HG03469 (cell line): ENCODE results near the gene SEC24C.
"Not testable (repeated sequence)": the region's sequence is repeated elsewhere in the genome, so short reads cannot be mapped to it uniquely, and the experiment has no call there.

ENCODE experiments used
- ATAC-seq: cut with Tn5 transposase; IDR thresholded peaks from one replicate; pipeline ENCODE4 v1.9.1; 2021; ENCODE audit warnings: mild to moderate bottlenecking, moderate library complexity, moderate number of reproducible peaks; ENCODE audit not compliant: unreplicated experiment

The SEC24C gene

DNA sequence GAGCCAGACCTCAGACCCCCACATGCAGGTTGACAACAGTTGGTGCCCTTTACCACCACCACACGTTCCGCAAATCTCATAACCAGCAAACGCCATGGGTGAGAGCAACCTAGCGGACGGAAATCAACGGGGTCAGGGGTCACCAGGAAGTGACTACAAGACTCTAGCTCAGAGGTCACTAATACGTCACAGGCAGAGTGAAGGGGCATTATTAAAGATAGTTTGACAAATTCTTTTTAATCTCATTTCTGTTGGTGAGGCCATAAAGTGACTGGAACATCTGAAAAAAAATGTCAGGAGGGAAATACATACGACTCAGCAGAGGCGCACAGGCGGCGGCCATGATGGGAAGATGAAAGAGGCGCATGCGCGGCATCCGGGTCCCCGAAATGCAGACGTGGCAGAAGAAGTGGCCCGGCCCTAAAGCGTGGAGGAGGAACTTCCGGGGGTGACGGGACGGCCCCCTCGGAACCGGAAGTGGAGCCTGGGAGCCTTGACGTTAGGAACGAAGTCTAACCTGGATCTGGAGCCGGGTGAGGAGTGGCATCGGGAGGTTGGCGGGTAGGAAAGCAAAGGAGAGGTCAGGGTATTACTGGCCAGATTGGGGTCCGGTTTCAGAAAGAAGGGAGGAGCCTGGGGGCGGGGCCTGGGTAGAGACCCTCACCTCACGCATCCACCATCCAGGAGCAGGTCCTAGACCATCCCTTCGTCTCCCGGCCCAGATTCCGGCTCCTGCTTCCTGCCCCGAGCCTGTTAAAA lies at the start of gene SEC24C:
Gene SEC24C, plus strand, starts transcription at position 468 of the 759 bp plus-strand sequence. CDS start 2,461 bp downstream, outside the sequence.
- ATAC-seq, result peak; percentile 64

DNA sequence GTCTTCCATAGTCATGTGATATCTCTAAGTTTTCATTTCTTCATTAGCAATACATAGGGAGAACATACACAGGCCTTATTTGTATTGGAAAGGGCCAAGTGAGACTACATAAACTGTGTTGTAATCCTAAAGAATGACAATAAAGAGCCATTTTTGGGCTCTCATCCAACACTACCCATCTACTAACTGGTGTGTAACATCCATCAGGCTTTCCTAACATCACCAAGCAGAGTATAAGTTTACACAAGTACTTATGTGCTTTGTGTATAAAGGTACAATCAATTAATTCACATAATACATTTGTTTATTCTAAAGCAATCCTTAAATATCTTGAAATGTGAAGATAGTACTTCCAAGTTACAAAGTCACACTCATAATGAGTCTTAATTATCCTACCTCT lies 48.9 kb upstream of the SEC24C start:
- ATAC-seq, result not testable (repeated sequence)

GRCh38 chr10:73697675-73698159 lies 46.5 kb upstream of the SEC24C start, which contains the start of gene AGAP5:
Gene AGAP5 (minus strand): TSS chr10:73698109. CDS start chr10:73697755, 354 bp downstream.
- ATAC-seq, result not testable (repeated sequence)

GRCh38 chr10:73698819-73699218 lies 45.4 kb upstream of the SEC24C start:
- not testable (repeated sequence) for ATAC-seq

- ATAC-seq, result not testable (repeated sequence)
Observed at GRCh38 chr10:73703924-73704323, 40.2 kb upstream of the SEC24C start.

GRCh38 chr10:73705506-73706072 lies 38.6 kb upstream of the SEC24C start:
- ATAC-seq, result not testable (repeated sequence)

- ATAC-seq, result not testable (repeated sequence)
Observed at GRCh38 chr10:73706488-73706887, 37.7 kb upstream of the SEC24C start.

DNA sequence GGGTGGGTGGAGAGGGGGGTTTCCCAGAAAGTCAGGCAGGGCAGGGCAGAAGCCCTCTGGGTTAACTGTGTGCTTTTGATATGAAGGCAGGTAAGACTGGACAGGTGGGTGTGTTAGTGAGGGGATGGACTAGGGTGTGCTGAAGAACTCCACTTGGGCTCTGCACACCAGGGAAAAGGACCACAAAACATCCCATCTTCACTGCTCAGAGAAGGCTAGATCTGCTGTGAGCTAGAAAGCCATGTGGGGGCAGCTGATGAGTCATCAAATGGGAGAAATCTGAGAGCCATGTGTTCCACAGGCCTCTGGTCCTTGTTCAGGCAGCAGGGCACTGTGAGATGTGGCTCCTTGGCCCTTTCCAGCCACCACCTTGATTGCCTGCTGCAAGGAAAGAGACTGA lies 36.5 kb upstream of the SEC24C start:
- ATAC-seq, result not testable (repeated sequence)

- ATAC-seq, result not testable (repeated sequence)
Observed at GRCh38 chr10:73708122-73708521, 36.0 kb upstream of the SEC24C start.

DNA sequence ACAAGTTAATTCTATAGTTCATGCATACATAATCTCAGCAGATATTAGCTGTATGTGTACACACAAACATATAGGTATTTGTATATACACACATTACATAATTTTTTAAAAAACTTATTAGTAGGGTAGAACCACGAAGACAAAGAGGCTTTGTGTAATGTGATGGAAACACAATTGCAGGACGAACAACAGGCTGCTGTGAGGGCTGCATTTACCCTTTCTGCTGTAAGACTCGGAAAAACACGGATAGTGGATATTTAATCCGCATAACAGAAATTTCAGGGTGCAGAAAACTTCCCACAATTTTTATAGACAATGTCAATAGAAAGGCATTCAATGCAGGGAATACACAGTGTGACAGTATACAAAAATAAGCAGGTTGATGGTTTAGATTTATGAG lies 32.5 kb upstream of the SEC24C start:
- ATAC-seq, result not testable (repeated sequence)

- not testable (repeated sequence) for ATAC-seq
Observed at GRCh38 chr10:73713912-73714311, 30.3 kb upstream of the SEC24C start.

- ATAC-seq, result not testable (repeated sequence)
Observed at GRCh38 chr10:73714483-73714882, 29.7 kb upstream of the SEC24C start.

GRCh38 chr10:73715179-73716156 lies 28.7 kb upstream of the SEC24C start:
- not testable (repeated sequence) for ATAC-seq

- no peak for ATAC-seq
Observed at GRCh38 chr10:73716251-73716650, 27.9 kb upstream of the SEC24C start.

- no peak for ATAC-seq
Observed at GRCh38 chr10:73717556-73717955, 26.6 kb upstream of the SEC24C start.

DNA sequence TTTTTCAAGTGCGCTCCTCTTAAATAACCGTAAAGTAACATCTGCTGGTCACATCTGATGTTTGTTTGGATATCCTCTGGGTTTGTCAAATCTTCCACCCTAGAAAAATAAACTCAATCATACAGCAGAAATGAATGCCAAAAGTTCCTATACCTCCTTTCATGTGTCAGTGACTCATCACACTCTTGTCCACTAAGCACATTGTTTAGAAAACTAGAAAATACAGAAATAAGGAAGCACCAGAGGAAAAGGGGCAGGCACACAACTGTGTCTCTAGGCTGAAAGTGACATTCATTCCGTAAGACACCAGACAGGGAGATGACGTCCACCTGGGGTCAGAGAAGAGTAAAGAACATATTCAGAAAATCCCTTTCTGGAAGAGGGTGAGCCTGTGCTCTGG lies 23.6 kb upstream of the SEC24C start:
- not testable (repeated sequence) for ATAC-seq

DNA sequence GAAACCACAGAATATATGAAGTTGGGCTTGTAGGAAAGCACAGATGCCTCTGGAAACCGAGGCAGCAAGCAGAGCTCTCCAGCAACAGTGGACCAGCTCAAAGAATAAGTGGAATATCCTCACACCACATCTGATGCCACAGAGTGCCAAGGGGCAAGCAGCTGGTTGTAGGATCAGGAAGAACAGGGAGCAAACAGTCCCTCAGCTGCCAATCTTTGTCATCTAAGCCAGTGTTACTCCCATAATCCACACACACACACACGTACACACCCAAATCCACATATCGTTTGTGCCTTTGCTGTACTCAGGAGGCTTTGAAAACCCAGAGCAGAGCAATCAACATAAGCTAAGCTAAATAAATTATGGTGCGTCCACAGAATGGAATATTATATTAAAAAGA lies 20.7 kb upstream of the SEC24C start:
- no peak for ATAC-seq

DNA sequence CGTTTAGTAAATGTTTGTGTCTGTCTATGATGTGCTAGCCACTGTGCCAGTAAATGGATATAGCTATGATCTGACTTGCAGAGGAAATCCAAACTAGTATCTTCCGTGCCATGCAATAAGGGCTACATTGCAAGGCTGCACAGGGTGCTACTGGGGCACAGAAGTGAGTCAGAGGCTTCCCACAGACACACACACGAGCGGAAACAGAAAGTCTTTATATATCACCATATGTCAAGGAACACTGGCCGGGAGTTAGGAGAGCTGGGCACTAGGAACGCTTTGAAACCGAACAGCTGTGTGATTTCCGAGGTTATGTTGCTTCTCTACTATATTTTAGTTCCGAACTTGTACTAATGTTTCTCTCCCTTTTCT lies 14.4 kb upstream of the SEC24C start:
- not testable (repeated sequence) for ATAC-seq

- ATAC-seq, result peak; percentile 54
Observed at GRCh38 chr10:73730153-73730906, 13.8 kb upstream of the SEC24C start.
